HepG2 (cell line): ENCODE measurements around the gene SAMD4B. TPM values are rescaled to one million over a fixed set of nuclear protein-coding genes. Genes with fewer than 3 reads are reported as not detected.

ENCODE experiments used
- AFF4 ChIP-seq: sonication (generic); formaldehyde crosslinking; IDR thresholded peaks from 2 replicates; pipeline ENCODE4 v1.4.0; 2020; ENCODE audit warnings: missing genetic modification reagents
- ZNF280D ChIP-seq: sonication (generic); formaldehyde crosslinking; IDR thresholded peaks from 2 replicates; pipeline ENCODE4 v1.5.1; 2020; ENCODE audit warnings: mild to moderate bottlenecking, missing genetic modification reagents
- ZNF451 ChIP-seq: sonication (generic); formaldehyde crosslinking; IDR thresholded peaks from 2 replicates; pipeline ENCODE4 v1.5.0; 2020; ENCODE audit warnings: mild to moderate bottlenecking, missing genetic modification reagents
- polyA plus RNA-seq, 8 experiments: library from polyadenylated mRNA; depleted of rRNA in 3 of 8; stranded (reverse) in 7 of 8; unstranded in 1 of 8; fragments of >200 nt; fragmentation: Illumina TruSeq in 4 of 8; extraction: Trizol in 4 of 8; gene quantifications; 2 replicates each; pipeline versions ENCODE4 v1.2.1 to v1.2.3, GENCODE V29; 2011 to 2016; ENCODE audit warnings: low read depth in 4 of 8, missing spikeins in 1 of 8, mixed read lengths in 1 of 8; ENCODE audit not compliant: insufficient read depth in 1 of 8
- total RNA-seq, 5 experiments: library from RNA; depleted of rRNA; stranded (reverse); fragments of >200 nt; fragmentation: Illumina TruSeq; extraction: Trizol; gene quantifications; 2 replicates each; pipeline ENCODE4 v1.2.3, GENCODE V29; 2016; ENCODE audit warnings: low read depth in 1 of 5
- TF ChIP-seq, protein P1 (sequence below): sonication (generic); formaldehyde crosslinking; IDR thresholded peaks from 2 replicates; pipeline ENCODE4 v1.4.0; 2020; ENCODE audit warnings: low read depth, missing genetic modification reagents
- TF ChIP-seq, protein P2 (sequence below): sonication (generic); formaldehyde crosslinking; conservative IDR thresholded peaks from 2 replicates; pipeline ENCODE4 v1.4.0; 2020; ENCODE audit warnings: missing genetic modification reagents
- TF ChIP-seq, protein P3 (sequence below): sonication (generic); formaldehyde crosslinking; IDR thresholded peaks from 2 replicates; pipeline ENCODE4 v1.4.0; 2020; ENCODE audit warnings: mild to moderate bottlenecking, missing genetic modification reagents

Gene SAMD4B
- total and polyA plus RNA-seq, 2 of the 13 experiments (the other 11 are each of a cell fraction or from before 2014, with no cell fraction given) = 26.0 to 31.8 TPM

GRCh38 chr19:39398297-39398864, 56.2 kb downstream of the SAMD4B start (continued):
- TF ChIP-seq AFF4 (CRISPR knock-in tag) (no peak), ZNF451 (peak; percentile 22; the same call in 1 of the 2 replicates), ZNF280D (no peak)
- TF ChIP-seq, protein P1, sequence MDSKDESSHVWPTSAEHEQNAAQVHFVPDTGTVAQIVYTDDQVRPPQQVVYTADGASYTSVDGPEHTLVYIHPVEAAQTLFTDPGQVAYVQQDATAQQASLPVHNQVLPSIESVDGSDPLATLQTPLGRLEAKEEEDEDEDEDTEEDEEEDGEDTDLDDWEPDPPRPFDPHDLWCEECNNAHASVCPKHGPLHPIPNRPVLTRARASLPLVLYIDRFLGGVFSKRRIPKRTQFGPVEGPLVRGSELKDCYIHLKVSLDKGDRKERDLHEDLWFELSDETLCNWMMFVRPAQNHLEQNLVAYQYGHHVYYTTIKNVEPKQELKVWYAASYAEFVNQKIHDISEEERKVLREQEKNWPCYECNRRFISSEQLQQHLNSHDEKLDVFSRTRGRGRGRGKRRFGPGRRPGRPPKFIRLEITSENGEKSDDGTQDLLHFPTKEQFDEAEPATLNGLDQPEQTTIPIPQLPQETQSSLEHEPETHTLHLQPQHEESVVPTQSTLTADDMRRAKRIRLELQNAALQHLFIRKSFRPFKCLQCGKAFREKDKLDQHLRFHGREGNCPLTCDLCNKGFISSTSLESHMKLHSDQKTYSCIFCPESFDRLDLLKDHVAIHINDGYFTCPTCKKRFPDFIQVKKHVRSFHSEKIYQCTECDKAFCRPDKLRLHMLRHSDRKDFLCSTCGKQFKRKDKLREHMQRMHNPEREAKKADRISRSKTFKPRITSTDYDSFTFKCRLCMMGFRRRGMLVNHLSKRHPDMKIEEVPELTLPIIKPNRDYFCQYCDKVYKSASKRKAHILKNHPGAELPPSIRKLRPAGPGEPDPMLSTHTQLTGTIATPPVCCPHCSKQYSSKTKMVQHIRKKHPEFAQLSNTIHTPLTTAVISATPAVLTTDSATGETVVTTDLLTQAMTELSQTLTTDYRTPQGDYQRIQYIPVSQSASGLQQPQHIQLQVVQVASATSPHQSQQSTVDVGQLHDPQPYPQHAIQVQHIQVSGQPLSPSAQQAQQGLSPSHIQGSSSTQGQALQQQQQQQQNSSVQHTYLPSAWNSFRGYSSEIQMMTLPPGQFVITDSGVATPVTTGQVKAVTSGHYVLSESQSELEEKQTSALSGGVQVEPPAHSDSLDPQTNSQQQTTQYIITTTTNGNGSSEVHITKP (CRISPR knock-in tag) = no peak
- TF ChIP-seq, protein P2, sequence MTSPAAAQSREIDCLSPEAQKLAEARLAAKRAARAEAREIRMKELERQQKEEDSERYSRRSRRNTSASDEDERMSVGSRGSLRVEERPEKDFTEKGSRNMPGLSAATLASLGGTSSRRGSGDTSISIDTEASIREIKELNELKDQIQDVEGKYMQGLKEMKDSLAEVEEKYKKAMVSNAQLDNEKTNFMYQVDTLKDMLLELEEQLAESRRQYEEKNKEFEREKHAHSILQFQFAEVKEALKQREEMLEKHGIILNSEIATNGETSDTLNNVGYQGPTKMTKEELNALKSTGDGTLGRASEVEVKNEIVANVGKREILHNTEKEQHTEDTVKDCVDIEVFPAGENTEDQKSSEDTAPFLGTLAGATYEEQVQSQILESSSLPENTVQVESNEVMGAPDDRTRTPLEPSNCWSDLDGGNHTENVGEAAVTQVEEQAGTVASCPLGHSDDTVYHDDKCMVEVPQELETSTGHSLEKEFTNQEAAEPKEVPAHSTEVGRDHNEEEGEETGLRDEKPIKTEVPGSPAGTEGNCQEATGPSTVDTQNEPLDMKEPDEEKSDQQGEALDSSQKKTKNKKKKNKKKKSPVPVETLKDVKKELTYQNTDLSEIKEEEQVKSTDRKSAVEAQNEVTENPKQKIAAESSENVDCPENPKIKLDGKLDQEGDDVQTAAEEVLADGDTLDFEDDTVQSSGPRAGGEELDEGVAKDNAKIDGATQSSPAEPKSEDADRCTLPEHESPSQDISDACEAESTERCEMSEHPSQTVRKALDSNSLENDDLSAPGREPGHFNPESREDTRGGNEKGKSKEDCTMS (CRISPR knock-in tag) = no peak
- TF ChIP-seq, protein P3, sequence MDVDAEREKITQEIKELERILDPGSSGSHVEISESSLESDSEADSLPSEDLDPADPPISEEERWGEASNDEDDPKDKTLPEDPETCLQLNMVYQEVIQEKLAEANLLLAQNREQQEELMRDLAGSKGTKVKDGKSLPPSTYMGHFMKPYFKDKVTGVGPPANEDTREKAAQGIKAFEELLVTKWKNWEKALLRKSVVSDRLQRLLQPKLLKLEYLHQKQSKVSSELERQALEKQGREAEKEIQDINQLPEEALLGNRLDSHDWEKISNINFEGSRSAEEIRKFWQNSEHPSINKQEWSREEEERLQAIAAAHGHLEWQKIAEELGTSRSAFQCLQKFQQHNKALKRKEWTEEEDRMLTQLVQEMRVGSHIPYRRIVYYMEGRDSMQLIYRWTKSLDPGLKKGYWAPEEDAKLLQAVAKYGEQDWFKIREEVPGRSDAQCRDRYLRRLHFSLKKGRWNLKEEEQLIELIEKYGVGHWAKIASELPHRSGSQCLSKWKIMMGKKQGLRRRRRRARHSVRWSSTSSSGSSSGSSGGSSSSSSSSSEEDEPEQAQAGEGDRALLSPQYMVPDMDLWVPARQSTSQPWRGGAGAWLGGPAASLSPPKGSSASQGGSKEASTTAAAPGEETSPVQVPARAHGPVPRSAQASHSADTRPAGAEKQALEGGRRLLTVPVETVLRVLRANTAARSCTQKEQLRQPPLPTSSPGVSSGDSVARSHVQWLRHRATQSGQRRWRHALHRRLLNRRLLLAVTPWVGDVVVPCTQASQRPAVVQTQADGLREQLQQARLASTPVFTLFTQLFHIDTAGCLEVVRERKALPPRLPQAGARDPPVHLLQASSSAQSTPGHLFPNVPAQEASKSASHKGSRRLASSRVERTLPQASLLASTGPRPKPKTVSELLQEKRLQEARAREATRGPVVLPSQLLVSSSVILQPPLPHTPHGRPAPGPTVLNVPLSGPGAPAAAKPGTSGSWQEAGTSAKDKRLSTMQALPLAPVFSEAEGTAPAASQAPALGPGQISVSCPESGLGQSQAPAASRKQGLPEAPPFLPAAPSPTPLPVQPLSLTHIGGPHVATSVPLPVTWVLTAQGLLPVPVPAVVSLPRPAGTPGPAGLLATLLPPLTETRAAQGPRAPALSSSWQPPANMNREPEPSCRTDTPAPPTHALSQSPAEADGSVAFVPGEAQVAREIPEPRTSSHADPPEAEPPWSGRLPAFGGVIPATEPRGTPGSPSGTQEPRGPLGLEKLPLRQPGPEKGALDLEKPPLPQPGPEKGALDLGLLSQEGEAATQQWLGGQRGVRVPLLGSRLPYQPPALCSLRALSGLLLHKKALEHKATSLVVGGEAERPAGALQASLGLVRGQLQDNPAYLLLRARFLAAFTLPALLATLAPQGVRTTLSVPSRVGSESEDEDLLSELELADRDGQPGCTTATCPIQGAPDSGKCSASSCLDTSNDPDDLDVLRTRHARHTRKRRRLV (CRISPR knock-in tag) = no peak
